Measurements from ENCODE around the gene TRIM29. TPM values are rescaled to one million over a fixed set of nuclear protein-coding genes. Genes with fewer than 3 reads are reported as not detected.

TRIM29 gene
- total RNA-seq, 1 experiment from 2014 or later = 2.1 TPM

GRCh38 chr11:120153221-120153620 lies 15.3 kb upstream of the TRIM29 start:
- H3K27ac Mint-ChIP-seq (ENCODE audit: unreplicated experiment) = no peak overlapping the region
- intact Hi-C loops (cut with micrococcal nuclease; ENCODE audit: unreplicated experiment) = no loop called here
- no peak for DNase-seq
- H3K4me1 Mint-ChIP-seq (ENCODE audit: low read depth, unreplicated experiment) = no peaks in the 10 kb centered on the region
- no TSS peak for BruUV-seq (replicated peaks)
- peaks cover 62% of the 10 kb centered on the region for H3K27me3 Mint-ChIP-seq (ENCODE audit: unreplicated experiment)
- no peak for TF ChIP-seq CTCF (IDR thresholded peaks at IDR 0.05; ENCODE audit: unreplicated experiment)
- no peak overlapping the region for H3K4me3 Mint-ChIP-seq (ENCODE audit: low read depth, unreplicated experiment)
- CTCF ChIA-PET = no interaction called here
- no peaks in the 10 kb centered on the region for H3K9me3 Mint-ChIP-seq (ENCODE audit: low read depth, unreplicated experiment)
- H3K36me3 Mint-ChIP-seq (ENCODE audit: insufficient read depth, unreplicated experiment) = no peaks in the 10 kb centered on the region

- CTCF ChIA-PET = interaction anchor here (0.7 to 1.1 kb wide), 2 partner anchors 16 to 522 kb away, joined by 3 to 4 read pairs; no protein-coding TSS in a partner anchor
- H3K9me3 Mint-ChIP-seq (ENCODE audit: low read depth, unreplicated experiment) = no peaks in the 10 kb centered on the region
- no peak for TF ChIP-seq CTCF (IDR thresholded peaks at IDR 0.05; ENCODE audit: unreplicated experiment)
- no peaks in the 10 kb centered on the region for H3K4me1 Mint-ChIP-seq (ENCODE audit: low read depth, unreplicated experiment)
- BruUV-seq (replicated peaks) = no TSS peak
- intact Hi-C loops (cut with micrococcal nuclease; ENCODE audit: unreplicated experiment) = no loop called here
- H3K4me3 Mint-ChIP-seq (ENCODE audit: low read depth, unreplicated experiment) = no peak overlapping the region
- no peak overlapping the region for H3K27ac Mint-ChIP-seq (ENCODE audit: unreplicated experiment)
- H3K36me3 Mint-ChIP-seq (ENCODE audit: insufficient read depth, unreplicated experiment) = no peaks in the 10 kb centered on the region
- DNase-seq = no peak
- H3K27me3 Mint-ChIP-seq (ENCODE audit: unreplicated experiment) = peaks cover 70% of the 10 kb centered on the region
These were observed 13.6 kb upstream of the TRIM29 start for GRCh38 chr11:120151536-120151935.

GRCh38 chr11:120149246-120149645 lies 11.3 kb upstream of the TRIM29 start:
- no peak for TF ChIP-seq CTCF (IDR thresholded peaks at IDR 0.05; ENCODE audit: unreplicated experiment)
- Mint-ChIP-seq H3K9me3 (ENCODE audit: low read depth, unreplicated experiment) (no peaks in the 10 kb centered on the region), H3K4me1 (ENCODE audit: low read depth, unreplicated experiment) (no peaks in the 10 kb centered on the region), H3K4me3 (ENCODE audit: low read depth, unreplicated experiment) (no peak overlapping the region), H3K27me3 (ENCODE audit: unreplicated experiment) (peaks cover 83% of the 10 kb centered on the region), H3K27ac (ENCODE audit: unreplicated experiment) (no peak overlapping the region), H3K36me3 (ENCODE audit: insufficient read depth, unreplicated experiment) (no peaks in the 10 kb centered on the region)
- no TSS peak for BruUV-seq (replicated peaks)
- CTCF ChIA-PET = interaction anchor here (0.6 kb wide), 1 partner anchor 12 kb away, joined by 4 read pairs; the partner anchor contains the start of gene TRIM29
- intact Hi-C loops (cut with micrococcal nuclease; ENCODE audit: unreplicated experiment) = no loop called here
- no peak for DNase-seq

- no peak for DNase-seq
- peaks cover 90% of the 10 kb centered on the region for H3K27me3 Mint-ChIP-seq (ENCODE audit: unreplicated experiment)
- no peak overlapping the region for H3K4me3 Mint-ChIP-seq (ENCODE audit: low read depth, unreplicated experiment)
- no TSS peak for BruUV-seq (replicated peaks)
- intact Hi-C loops (cut with micrococcal nuclease; ENCODE audit: unreplicated experiment) = no loop called here
- no peaks in the 10 kb centered on the region for H3K36me3 Mint-ChIP-seq (ENCODE audit: insufficient read depth, unreplicated experiment)
- CTCF ChIA-PET = no interaction called here
- no peaks in the 10 kb centered on the region for H3K9me3 Mint-ChIP-seq (ENCODE audit: low read depth, unreplicated experiment)
- H3K4me1 Mint-ChIP-seq (ENCODE audit: low read depth, unreplicated experiment) = no peaks in the 10 kb centered on the region
- H3K27ac Mint-ChIP-seq (ENCODE audit: unreplicated experiment) = no peak overlapping the region
- TF ChIP-seq CTCF (IDR thresholded peaks at IDR 0.05; ENCODE audit: unreplicated experiment) = no peak
These were observed 10.0 kb upstream of the TRIM29 start for GRCh38 chr11:120147950-120148270.
